ENCODE data around the gene PHACTR1.

PHACTR1 gene

DNA sequence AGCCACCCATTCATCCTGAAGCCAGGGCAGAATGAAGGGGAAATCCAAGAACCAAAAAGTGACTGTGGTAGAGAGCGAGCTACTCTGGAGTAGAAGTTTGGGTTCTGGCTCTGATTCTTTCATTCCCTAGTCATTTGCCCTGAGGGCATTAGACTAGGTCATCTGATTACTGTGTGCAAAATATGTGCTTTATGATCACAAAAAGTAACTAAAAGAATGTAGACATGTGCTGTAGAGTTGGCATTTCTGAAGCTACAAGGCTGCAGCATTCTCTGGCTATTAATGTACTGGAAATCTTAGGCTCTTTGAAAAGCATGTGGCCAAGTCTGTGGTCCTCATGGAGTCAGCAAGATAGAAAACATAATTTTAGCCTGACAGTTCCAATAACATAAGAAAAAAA is 517.6 kb downstream of the PHACTR1 start:
- DNase-seq (ENCODE audit: extremely low spot score), result no peak
- ChIA-PET POLR2A (no interaction called here), CTCF (interaction anchor here (0.6 kb wide), 1 partner anchor 555 kb away, joined by 3 read pairs; no protein-coding TSS in a partner anchor)
- no peak for TF ChIP-seq HDGF (IDR thresholded peaks at IDR 0.05; ENCODE audit: borderline replicate concordance)
- TF ChIP-seq NFRKB (IDR thresholded peaks at IDR 0.05), result no peak
- TF ChIP-seq SUZ12 (IDR thresholded peaks at IDR 0.05), result no peak
- no peak for TF ChIP-seq LEF1 (IDR thresholded peaks at IDR 0.05; ENCODE audit: borderline replicate concordance)
- TF ChIP-seq, protein P1, sequence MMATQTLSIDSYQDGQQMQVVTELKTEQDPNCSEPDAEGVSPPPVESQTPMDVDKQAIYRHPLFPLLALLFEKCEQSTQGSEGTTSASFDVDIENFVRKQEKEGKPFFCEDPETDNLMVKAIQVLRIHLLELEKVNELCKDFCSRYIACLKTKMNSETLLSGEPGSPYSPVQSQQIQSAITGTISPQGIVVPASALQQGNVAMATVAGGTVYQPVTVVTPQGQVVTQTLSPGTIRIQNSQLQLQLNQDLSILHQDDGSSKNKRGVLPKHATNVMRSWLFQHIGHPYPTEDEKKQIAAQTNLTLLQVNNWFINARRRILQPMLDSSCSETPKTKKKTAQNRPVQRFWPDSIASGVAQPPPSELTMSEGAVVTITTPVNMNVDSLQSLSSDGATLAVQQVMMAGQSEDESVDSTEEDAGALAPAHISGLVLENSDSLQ (IDR thresholded peaks at IDR 0.05), result no peak
- no peak for TF ChIP-seq ELF4 (IDR thresholded peaks at IDR 0.05)
- TF ChIP-seq ZNF384 (IDR thresholded peaks at IDR 0.05), result no peak
- TF ChIP-seq L3MBTL2 (conservative IDR thresholded peaks at IDR 0.05), result no peak
- no peak for TF ChIP-seq ARNT (IDR thresholded peaks at IDR 0.05)
- no peak for TF ChIP-seq FOXK2 (IDR thresholded peaks at IDR 0.05)
- no peak for TF ChIP-seq SP1 (IDR thresholded peaks at IDR 0.05)
- no peak for TF ChIP-seq FOXM1 (IDR thresholded peaks at IDR 0.05; ENCODE audit: borderline replicate concordance)

DNA sequence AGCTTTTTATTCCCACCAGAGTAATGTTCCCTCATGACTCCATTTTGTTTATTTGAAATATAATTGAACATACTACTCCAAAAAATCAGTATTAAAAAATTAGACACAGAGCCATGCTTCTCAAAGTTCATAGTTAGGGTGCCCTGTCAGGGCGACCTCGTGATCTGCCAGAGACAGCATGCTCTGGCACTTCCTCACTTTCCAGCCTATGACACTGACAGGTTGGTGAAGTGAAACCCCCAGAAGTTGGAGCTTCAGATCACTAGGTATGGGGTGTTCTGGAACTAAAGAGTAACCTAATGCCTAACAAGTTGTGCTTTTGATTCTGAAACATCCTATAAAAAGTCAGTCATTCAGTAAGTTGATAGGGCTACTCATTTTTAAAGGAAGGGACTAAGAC is 518.8 kb downstream of the PHACTR1 start:
- no peak for TF ChIP-seq FOXA1 (IDR thresholded peaks at IDR 0.05)
- TF ChIP-seq HDGF (IDR thresholded peaks at IDR 0.05; ENCODE audit: borderline replicate concordance), result no peak
- TF ChIP-seq ELF4 (IDR thresholded peaks at IDR 0.05), result no peak
- TF ChIP-seq NFRKB (IDR thresholded peaks at IDR 0.05), result no peak
- no peak for TF ChIP-seq SUZ12 (IDR thresholded peaks at IDR 0.05)
- no peak for TF ChIP-seq LEF1 (IDR thresholded peaks at IDR 0.05; ENCODE audit: borderline replicate concordance)
- TF ChIP-seq FOXK2 (IDR thresholded peaks at IDR 0.05), result no peak
- no peak for TF ChIP-seq ZNF384 (IDR thresholded peaks at IDR 0.05)
- no peak for TF ChIP-seq FOXM1 (IDR thresholded peaks at IDR 0.05; ENCODE audit: borderline replicate concordance)
- TF ChIP-seq BHLHE40 (IDR thresholded peaks at IDR 0.05; ENCODE audit: borderline replicate concordance), result no peak
- TF ChIP-seq SP1 (IDR thresholded peaks at IDR 0.05), result no peak
- DNase-seq (ENCODE audit: extremely low spot score), result no peak
- ChIA-PET POLR2A (no interaction called here), CTCF (no interaction called here)

DNA sequence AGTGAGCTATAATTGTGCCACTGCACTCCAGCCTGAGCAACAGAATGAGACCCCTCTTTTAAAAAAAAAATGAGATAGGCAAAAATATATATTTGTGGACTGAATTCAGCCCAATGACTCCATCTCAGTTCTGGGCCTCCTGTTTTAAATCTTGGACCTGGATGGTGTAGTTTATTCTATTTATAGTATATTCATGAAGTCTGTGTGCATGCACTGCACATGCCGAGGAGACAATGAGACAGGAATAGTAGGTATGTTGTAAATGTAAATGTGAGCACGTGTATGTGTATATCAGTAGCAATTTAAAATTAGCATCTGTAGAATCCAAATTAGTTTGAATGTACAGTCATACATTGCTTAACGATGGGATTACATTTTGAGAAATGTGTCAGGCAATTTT is 520.8 kb downstream of the PHACTR1 start:
- POLR2A ChIA-PET, result no interaction called here
- TF ChIP-seq FOXK2 (IDR thresholded peaks at IDR 0.05), result no peak
- no peak for TF ChIP-seq CTBP1 (IDR thresholded peaks at IDR 0.05; ENCODE audit: borderline replicate concordance)
- TF ChIP-seq NFRKB (IDR thresholded peaks at IDR 0.05), result no peak
- TF ChIP-seq FOXA1 (IDR thresholded peaks at IDR 0.05), result no peak
- no peak for TF ChIP-seq L3MBTL2 (conservative IDR thresholded peaks at IDR 0.05)
- TF ChIP-seq BHLHE40 (IDR thresholded peaks at IDR 0.05; ENCODE audit: borderline replicate concordance), result no peak
- TF ChIP-seq LEF1 (IDR thresholded peaks at IDR 0.05; ENCODE audit: borderline replicate concordance), result no peak
- TF ChIP-seq, protein P1 (IDR thresholded peaks at IDR 0.05), result no peak
- no peak for TF ChIP-seq TARDBP (IDR thresholded peaks at IDR 0.05)
- no peak for TF ChIP-seq ARNT (IDR thresholded peaks at IDR 0.05)
- TF ChIP-seq SP1 (IDR thresholded peaks at IDR 0.05), result no peak
- TF ChIP-seq HDGF (IDR thresholded peaks at IDR 0.05; ENCODE audit: borderline replicate concordance), result no peak
- TF ChIP-seq ZNF384 (IDR thresholded peaks at IDR 0.05), result no peak
- no peak for TF ChIP-seq ELF4 (IDR thresholded peaks at IDR 0.05)
- no peak for TF ChIP-seq FOXM1 (IDR thresholded peaks at IDR 0.05; ENCODE audit: borderline replicate concordance)

DNA sequence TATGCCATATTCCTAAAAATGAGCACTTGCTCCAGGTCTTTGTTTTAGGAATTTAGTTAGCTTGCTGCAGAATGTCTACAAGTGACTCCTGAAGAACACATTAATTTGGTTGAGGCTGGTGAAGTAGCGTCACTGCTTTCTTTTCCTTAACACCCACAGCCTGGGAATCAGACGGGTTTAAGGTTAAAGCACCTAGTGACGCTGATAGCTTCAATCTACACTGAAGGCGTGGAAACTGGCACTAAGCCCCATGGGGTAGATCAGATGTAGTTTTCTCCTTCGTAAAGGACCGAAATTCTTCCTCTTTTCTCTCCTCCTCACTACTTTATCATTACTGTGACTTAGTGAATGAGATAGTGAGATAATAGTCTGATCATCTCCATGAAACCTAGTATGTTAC is 521.5 kb downstream of the PHACTR1 start:
- TF ChIP-seq L3MBTL2 (conservative IDR thresholded peaks at IDR 0.05), result no peak
- no peak for TF ChIP-seq HDGF (IDR thresholded peaks at IDR 0.05; ENCODE audit: borderline replicate concordance)
- TF ChIP-seq ARNT (IDR thresholded peaks at IDR 0.05), result no peak
- no peak for TF ChIP-seq ZNF384 (IDR thresholded peaks at IDR 0.05)
- TF ChIP-seq FOXA1 (IDR thresholded peaks at IDR 0.05), result no peak
- TF ChIP-seq, protein P1 (IDR thresholded peaks at IDR 0.05), result no peak
- TF ChIP-seq ELF4 (IDR thresholded peaks at IDR 0.05), result no peak
- no peak for TF ChIP-seq SUZ12 (IDR thresholded peaks at IDR 0.05)
- no peak for TF ChIP-seq CTBP1 (IDR thresholded peaks at IDR 0.05; ENCODE audit: borderline replicate concordance)
- TF ChIP-seq SP1 (IDR thresholded peaks at IDR 0.05), result no peak
- TF ChIP-seq FOXK2 (IDR thresholded peaks at IDR 0.05), result no peak
- no peak for TF ChIP-seq FOXM1 (IDR thresholded peaks at IDR 0.05; ENCODE audit: borderline replicate concordance)
- no peak for TF ChIP-seq NFRKB (IDR thresholded peaks at IDR 0.05)
- no peak for TF ChIP-seq TARDBP (IDR thresholded peaks at IDR 0.05)
- no peak for DNase-seq (ENCODE audit: extremely low spot score)
- CTCF ChIA-PET, result no interaction called here
- POLR2A ChIA-PET, result no interaction called here

More for the DNA sequence above, 520.8 kb downstream of the PHACTR1 start:
- CTCF ChIA-PET, result no interaction called here
- no peak for DNase-seq (ENCODE audit: extremely low spot score)

DNA sequence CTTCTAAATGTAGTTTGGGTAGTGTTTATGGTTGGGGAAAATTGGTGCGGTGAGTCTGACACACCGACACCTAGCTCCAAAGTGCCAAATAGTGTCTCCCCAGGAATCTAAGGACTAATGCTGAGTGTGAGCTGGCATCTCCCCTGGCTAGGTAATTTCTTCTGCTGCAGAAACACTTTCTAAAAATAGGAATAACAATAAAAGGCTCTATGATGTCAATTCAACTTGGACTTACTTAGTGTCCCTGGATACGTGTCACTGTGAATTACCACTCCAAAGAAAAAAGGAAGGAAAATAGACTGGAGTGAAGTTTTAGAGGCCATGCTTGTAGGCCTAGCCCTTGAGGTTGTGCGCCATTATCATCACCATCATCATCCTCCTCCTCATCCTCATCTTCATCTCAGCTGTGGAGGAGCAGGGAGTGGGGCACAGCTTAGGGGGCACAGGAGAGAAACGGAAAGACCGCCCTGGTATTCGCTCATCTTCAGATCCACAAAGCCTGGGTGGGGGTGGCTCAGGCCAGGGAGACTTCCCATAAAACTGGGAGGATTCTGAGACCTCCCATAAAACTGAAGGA is 522.2 kb downstream of the PHACTR1 start:
- ChIA-PET CTCF (no interaction called here), POLR2A (no interaction called here)
- no peak for DNase-seq (ENCODE audit: extremely low spot score)
- TF ChIP-seq ZNF384 (IDR thresholded peaks at IDR 0.05), result no peak
- no peak for TF ChIP-seq CTBP1 (IDR thresholded peaks at IDR 0.05; ENCODE audit: borderline replicate concordance)
- TF ChIP-seq HDGF (IDR thresholded peaks at IDR 0.05; ENCODE audit: borderline replicate concordance), result no peak
- TF ChIP-seq, protein P1 (IDR thresholded peaks at IDR 0.05), result no peak
- TF ChIP-seq TARDBP (IDR thresholded peaks at IDR 0.05), result no peak
- TF ChIP-seq ELF4 (IDR thresholded peaks at IDR 0.05), result no peak
